ENCODE data around the gene PSMD1. TPM values are rescaled to one million over a fixed set of nuclear protein-coding genes. Genes with fewer than 3 reads are reported as not detected.

PSMD1 gene
- total RNA-seq, 1 donor from 2014 or later: 132 TPM

DNA sequence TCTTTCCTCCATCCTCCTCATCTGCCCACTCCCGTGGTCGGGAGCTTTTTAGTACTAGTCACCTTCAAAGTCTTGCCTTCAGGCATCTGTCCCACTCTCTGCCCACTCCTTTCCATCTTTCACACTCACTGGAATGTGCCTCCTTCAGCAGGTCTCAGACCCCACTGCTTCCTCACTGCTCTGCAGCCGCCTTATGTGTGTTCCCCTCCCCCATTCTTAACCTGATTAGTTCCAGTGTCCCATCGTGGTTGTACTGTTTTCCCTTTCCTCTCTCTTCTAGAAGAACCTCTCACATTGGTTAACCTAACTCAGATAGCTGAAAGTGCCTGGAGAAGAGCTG, 144.8 kb downstream of the PSMD1 start:
- H3K27ac ChIP-seq: no peak overlapping the region
- H3K79me2 ChIP-seq (ENCODE audit: low read depth): peaks cover 25% of the 10 kb centered on the region
- Mint-ChIP-seq H3K4me3 (peak overlapping the region; percentile 27), H3K4me1 (peaks cover 30% of the 10 kb centered on the region), H3K27me3 (ENCODE audit: insufficient read depth, low read depth) (peaks cover 4% of the 10 kb centered on the region), H3K27ac (peak overlapping the region; percentile 19), H3K36me3 (peaks cover 16% of the 10 kb centered on the region), H3K9me3 (no peaks in the 10 kb centered on the region)
- peaks cover 3% of the 10 kb centered on the region for H3K4me1 ChIP-seq
- TF ChIP-seq CTCF (IDR thresholded peaks at IDR 0.05): no peak
- no peak for TF ChIP-seq EZH2phosphoT487 (IDR thresholded peaks at IDR 0.05)
- TF ChIP-seq EZH2 (IDR thresholded peaks at IDR 0.05): no peak
- no peaks in the 10 kb centered on the region for H3K9me3 ChIP-seq (ENCODE audit: low read depth)
- H3K4me2 ChIP-seq: no peak overlapping the region
- no peaks in the 10 kb centered on the region for H3K27me3 ChIP-seq
- H2AFZ ChIP-seq (replicated peaks): no peak overlapping the region
- H3K36me3 ChIP-seq: no peaks in the 10 kb centered on the region
- H4K20me1 ChIP-seq (ENCODE audit: low read depth): no peaks in the 10 kb centered on the region
- H3K4me3 ChIP-seq: no peak overlapping the region
- no peak overlapping the region for H3K9ac ChIP-seq
- H3F3A ChIP-seq (ENCODE audit: low read depth): peaks cover 6% of the 10 kb centered on the region
- no peak for DNase-seq (ENCODE audit: low spot score)

DNA sequence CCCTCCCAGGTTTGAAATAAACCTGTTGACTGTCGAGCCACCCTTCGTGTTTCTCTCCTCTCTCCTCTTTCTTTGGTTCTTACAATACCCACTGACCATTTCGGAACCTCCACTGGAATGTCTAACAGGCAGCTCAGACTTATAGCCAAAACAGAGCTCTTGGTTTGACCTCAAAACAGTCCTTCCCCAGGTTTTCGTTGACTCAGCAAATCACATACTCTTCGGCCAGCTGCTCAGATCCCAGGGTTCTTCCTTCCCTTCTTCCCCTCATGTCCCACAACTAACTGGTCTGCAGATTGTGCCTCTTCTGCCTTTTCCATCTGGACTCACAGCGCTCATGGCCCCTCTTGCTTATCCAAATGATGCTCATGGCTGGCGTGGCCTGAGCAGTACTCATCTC, 146.4 kb downstream of the PSMD1 start:
- peaks cover 18% of the 10 kb centered on the region for H3K36me3 Mint-ChIP-seq
- H4K20me1 ChIP-seq (ENCODE audit: low read depth): no peaks in the 10 kb centered on the region

GRCh38 chr2:231204146-231204545, 147.5 kb downstream of the PSMD1 start:
- no peak for DNase-seq (ENCODE audit: low spot score)
- Histone ChIP-seq H3K79me2 (ENCODE audit: low read depth) (peaks cover 22% of the 10 kb centered on the region), H3K36me3 (no peaks in the 10 kb centered on the region), H3K27me3 (no peaks in the 10 kb centered on the region), H3K9ac (no peak overlapping the region), H4K20me1 (ENCODE audit: low read depth) (no peaks in the 10 kb centered on the region), H3K9me3 (ENCODE audit: low read depth) (no peaks in the 10 kb centered on the region), H3K4me1 (peaks cover 3% of the 10 kb centered on the region), H3K27ac (no peak overlapping the region), H3K4me2 (no peak overlapping the region), H2AFZ (replicated peaks) (no peak overlapping the region), H3F3A (ENCODE audit: low read depth) (peaks cover under 1% of the 10 kb centered on the region), H3K4me3 (no peak overlapping the region)
- H3K27me3 Mint-ChIP-seq (ENCODE audit: insufficient read depth, low read depth): no peaks in the 10 kb centered on the region
- no peak for TF ChIP-seq CTCF (IDR thresholded peaks at IDR 0.05)
- TF ChIP-seq EZH2 (IDR thresholded peaks at IDR 0.05): no peak
- no peak for TF ChIP-seq EZH2phosphoT487 (IDR thresholded peaks at IDR 0.05)
- H3K27ac Mint-ChIP-seq: no peak overlapping the region
- H3K4me3 Mint-ChIP-seq: no peak overlapping the region
- peaks cover 20% of the 10 kb centered on the region for H3K36me3 Mint-ChIP-seq
- H3K9me3 Mint-ChIP-seq: no peaks in the 10 kb centered on the region
- H3K4me1 Mint-ChIP-seq: peaks cover 30% of the 10 kb centered on the region

More for the DNA sequence above, 146.4 kb downstream of the PSMD1 start:
- H3K9ac ChIP-seq: no peak overlapping the region
- H3K79me2 ChIP-seq (ENCODE audit: low read depth): peaks cover 25% of the 10 kb centered on the region
- DNase-seq (ENCODE audit: low spot score): no peak
- no peak overlapping the region for H3K27ac ChIP-seq
- no peak overlapping the region for H3K4me2 ChIP-seq
- H3K4me1 ChIP-seq: peaks cover 3% of the 10 kb centered on the region
- H3K36me3 ChIP-seq: no peaks in the 10 kb centered on the region
- no peak overlapping the region for H3K4me3 ChIP-seq
- no peak overlapping the region for H3K27ac Mint-ChIP-seq
- H3K27me3 ChIP-seq: no peaks in the 10 kb centered on the region
- H3K9me3 ChIP-seq (ENCODE audit: low read depth): no peaks in the 10 kb centered on the region
- no peak for TF ChIP-seq CTCF (IDR thresholded peaks at IDR 0.05)
- no peak for TF ChIP-seq EZH2 (IDR thresholded peaks at IDR 0.05)
- TF ChIP-seq EZH2phosphoT487 (IDR thresholded peaks at IDR 0.05): no peak
- H3K27me3 Mint-ChIP-seq (ENCODE audit: insufficient read depth, low read depth): peaks cover 2% of the 10 kb centered on the region
- no peaks in the 10 kb centered on the region for H3K9me3 Mint-ChIP-seq
- peaks cover 29% of the 10 kb centered on the region for H3K4me1 Mint-ChIP-seq
- H3K4me3 Mint-ChIP-seq: no peak overlapping the region
- no peak overlapping the region for H2AFZ ChIP-seq (replicated peaks)
- H3F3A ChIP-seq (ENCODE audit: low read depth): peaks cover 6% of the 10 kb centered on the region

Data from neural progenitor cell (in vitro differentiated cells).